ENCODE measurements around the gene RNF215.
A peak's percentile ranks its signal among the peaks of the same experiment; 100 is the strongest.
"Not testable (repeated sequence)": the region's sequence is repeated elsewhere in the genome, so short reads cannot be mapped to it uniquely, and the experiment has no call there.

Gene RNF215

GRCh38 chr22:30357650-30358215 lies 29.5 kb downstream of the RNF215 start:
- no peak for DNase-seq (ENCODE audit: low spot score)

- peak; percentile 48 for DNase-seq (ENCODE audit: low spot score)
These were observed 30.0 kb downstream of the RNF215 start for GRCh38 chr22:30357236-30357570.

- peak; percentile 88 for DNase-seq (ENCODE audit: low spot score)
These were observed 30.6 kb downstream of the RNF215 start, which contains the start of the genes CCDC157 and SF3A1 for GRCh38 chr22:30356449-30357235. CCDC157 (plus strand) TSS chr22:30357007; CDS start chr22:30366001, 8,994 bp downstream. SF3A1 (minus strand) TSS chr22:30356894; CDS start chr22:30356792, 102 bp downstream.

GRCh38 chr22:30354644-30355043 lies 32.6 kb downstream of the RNF215 start:
- DNase-seq (ENCODE audit: low spot score), result no peak

GRCh38 chr22:30351226-30351625 lies 36.0 kb downstream of the RNF215 start:
- no peak for DNase-seq (ENCODE audit: low spot score)

GRCh38 chr22:30348809-30349208 lies 38.4 kb downstream of the RNF215 start:
- no peak for DNase-seq (ENCODE audit: low spot score)

GRCh38 chr22:30348404-30348803 lies 38.8 kb downstream of the RNF215 start:
- DNase-seq (ENCODE audit: low spot score), result no peak

GRCh38 chr22:30347255-30347892 lies 39.8 kb downstream of the RNF215 start:
- DNase-seq (ENCODE audit: low spot score), result no peak

- no peak for DNase-seq (ENCODE audit: low spot score)
These were observed 42.6 kb downstream of the RNF215 start for GRCh38 chr22:30344447-30345200.

GRCh38 chr22:30340911-30341685 lies 46.1 kb downstream of the RNF215 start:
- DNase-seq (ENCODE audit: low spot score), result peak; percentile 97

- no peak for DNase-seq (ENCODE audit: low spot score)
These were observed 48.4 kb downstream of the RNF215 start for GRCh38 chr22:30338802-30339201.

GRCh38 chr22:30338341-30338740 lies 48.9 kb downstream of the RNF215 start:
- DNase-seq (ENCODE audit: low spot score), result not testable (repeated sequence)

- no peak for DNase-seq (ENCODE audit: low spot score)
These were observed 49.8 kb downstream of the RNF215 start for GRCh38 chr22:30337461-30337778.

GRCh38 chr22:30336752-30337460 lies 50.3 kb downstream of the RNF215 start:
- no peak for DNase-seq (ENCODE audit: low spot score)

GRCh38 chr22:30335236-30335635 lies 52.0 kb downstream of the RNF215 start:
- DNase-seq (ENCODE audit: low spot score), result no peak

GRCh38 chr22:30334646-30335045 lies 52.6 kb downstream of the RNF215 start:
- no peak for DNase-seq (ENCODE audit: low spot score)

- DNase-seq (ENCODE audit: low spot score), result no peak
These were observed 53.5 kb downstream of the RNF215 start for GRCh38 chr22:30333707-30334087.

- DNase-seq (ENCODE audit: low spot score), result peak; percentile 90
These were observed 54.1 kb downstream of the RNF215 start for GRCh38 chr22:30332994-30333706.

GRCh38 chr22:30332551-30332950 lies 54.7 kb downstream of the RNF215 start:
- peak; percentile 98 for DNase-seq (ENCODE audit: low spot score)

Measured in COLO829 (cell line).